Stimulated activated CD8-positive, alpha-beta memory T cell treated with anti-CD3 and anti-CD28 coated beads, Interleukin-15, amount 100 ng/mL, for 1 hour (primary cell): Measurements from ENCODE around the gene JAM3.

Source experiments
- DNase-seq: peaks from one replicate; pipeline ENCODE4 v3.0.0-alpha.2; 2020; ENCODE audit warnings: low read depth

Gene JAM3

GRCh38 chr11:134039726-134040385 lies 29.0 kb upstream of the JAM3 start:
- DNase-seq, result no peak

DNA sequence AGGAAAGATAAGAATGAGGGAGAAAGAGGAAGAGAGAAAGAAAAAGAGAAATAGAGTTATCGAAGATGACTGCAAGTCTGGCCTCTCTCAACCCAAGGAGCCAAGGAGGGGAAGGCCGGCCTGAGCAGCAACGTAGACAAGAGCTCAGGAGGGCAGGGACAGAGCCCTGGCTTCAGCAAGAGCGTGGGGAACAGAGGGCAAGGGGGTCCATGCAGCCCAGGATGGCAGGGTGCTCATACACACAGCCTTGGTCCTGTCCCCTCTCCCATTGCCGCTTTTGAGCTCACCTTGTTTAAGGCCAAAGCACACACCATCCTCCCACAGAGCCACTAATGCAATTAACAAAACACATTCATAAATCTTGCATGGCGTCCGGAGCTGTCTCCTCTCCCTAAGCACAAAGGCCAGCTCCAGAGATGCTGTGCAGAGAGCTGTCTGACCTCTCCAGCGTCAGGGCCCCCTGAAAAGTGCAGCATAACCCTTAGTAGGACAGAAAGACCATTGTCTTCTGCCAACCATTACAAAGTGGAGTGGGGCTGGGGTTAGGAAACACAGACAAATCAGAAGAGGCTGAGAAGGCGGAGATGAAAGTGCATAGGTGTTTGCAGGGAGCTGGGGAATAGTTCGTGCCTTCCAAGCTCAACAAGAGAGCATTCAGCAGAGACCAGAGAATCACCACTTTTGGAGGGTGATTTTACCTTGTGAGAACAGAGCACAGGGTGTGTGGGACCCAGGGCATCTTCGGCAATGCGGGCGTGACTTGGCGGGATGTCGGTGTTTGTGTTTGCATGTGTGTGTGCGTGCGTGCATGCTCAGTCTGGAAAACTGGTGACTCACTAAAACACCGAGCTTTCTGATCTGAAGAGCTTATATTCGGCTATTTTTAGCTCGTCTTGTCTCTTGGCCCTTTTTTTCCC lies 28.2 kb upstream of the JAM3 start:
- no peak for DNase-seq

DNA sequence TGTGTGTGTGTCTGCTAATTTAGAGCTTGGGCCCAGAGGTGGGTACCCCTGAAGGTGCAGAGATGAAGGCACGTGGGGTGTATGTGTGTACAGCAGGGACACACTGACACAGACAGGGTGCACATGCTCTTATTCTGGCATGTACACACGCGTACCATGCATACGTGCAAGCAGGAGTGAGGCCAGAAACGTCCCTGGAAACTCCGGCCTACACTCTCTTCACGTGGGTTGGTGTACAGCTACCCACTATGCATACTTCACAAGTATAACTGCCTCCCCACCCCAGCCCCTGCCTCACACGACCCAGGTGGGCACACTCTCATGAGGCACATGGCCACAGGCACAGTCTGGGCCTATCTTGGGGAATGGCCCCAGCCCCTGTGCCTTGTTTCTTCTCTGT lies 27.5 kb upstream of the JAM3 start:
- DNase-seq, result no peak

- DNase-seq, result no peak
Measured at GRCh38 chr11:134041791-134042696, 26.8 kb upstream of the JAM3 start.

DNA sequence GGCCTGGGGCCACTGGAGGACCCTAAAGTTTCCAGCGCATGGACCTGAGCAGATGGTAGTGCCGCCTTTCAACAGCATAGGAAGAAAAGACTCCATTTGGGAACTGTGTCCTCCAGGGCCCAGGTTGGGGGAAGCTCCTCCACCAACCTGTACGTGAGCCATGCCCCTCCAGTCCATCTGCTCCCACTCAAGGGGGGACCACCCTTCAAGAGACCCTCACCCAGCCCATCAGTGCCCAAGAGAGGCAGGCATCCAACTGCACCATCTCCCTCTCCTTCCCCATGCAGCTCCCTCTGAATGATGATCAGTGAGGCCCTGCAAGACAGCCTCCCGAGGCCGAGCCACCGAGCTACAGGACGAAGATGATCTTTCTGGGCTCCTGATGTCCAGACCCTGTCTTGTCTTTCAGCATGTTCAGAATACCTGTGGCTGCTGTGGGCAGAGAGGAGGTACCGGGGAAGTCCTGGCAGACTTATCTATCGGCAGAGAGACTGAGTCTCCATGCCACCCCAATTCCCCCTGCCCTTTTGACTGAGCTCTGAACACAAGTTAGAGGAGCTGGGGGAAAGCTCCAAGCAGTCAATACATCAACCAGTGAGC lies 25.0 kb upstream of the JAM3 start:
- DNase-seq, result no peak

DNA sequence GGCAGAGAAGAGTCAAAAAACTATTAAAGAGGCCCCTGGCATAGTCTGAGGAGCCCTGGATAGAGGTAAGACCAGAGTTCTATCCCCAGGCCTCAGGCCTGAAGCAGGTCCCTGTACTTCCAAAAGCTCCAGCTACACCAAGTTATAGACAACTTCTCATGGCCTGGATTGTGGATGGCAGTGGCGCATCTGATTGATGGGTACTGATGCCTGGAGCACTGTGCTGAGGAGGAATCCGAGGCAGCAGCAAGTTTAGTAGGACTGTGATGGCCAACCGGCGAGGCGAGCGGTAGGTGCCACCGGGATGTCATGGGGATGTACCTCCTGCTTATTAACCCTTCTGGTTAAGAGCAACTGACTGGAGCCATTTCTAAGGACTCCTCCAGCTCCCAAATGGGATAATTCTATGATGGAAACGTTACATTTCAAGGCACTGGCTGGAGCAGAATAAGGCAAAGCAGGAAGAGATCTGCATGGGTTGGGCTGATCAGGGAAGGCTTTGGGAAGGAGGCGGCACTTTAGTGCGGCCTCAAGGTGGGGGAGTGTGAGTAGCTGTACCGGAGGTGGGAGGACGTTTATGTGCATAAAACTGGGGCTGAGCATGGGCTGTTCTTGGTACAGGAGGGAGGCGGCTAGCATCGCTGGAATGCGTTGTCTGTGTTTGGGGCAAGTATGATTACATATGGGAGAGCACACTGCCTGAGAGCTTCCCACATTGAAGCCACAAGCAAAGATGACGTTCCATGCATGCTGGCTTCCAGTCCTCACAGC lies 24.2 kb upstream of the JAM3 start:
- DNase-seq, result no peak

DNA sequence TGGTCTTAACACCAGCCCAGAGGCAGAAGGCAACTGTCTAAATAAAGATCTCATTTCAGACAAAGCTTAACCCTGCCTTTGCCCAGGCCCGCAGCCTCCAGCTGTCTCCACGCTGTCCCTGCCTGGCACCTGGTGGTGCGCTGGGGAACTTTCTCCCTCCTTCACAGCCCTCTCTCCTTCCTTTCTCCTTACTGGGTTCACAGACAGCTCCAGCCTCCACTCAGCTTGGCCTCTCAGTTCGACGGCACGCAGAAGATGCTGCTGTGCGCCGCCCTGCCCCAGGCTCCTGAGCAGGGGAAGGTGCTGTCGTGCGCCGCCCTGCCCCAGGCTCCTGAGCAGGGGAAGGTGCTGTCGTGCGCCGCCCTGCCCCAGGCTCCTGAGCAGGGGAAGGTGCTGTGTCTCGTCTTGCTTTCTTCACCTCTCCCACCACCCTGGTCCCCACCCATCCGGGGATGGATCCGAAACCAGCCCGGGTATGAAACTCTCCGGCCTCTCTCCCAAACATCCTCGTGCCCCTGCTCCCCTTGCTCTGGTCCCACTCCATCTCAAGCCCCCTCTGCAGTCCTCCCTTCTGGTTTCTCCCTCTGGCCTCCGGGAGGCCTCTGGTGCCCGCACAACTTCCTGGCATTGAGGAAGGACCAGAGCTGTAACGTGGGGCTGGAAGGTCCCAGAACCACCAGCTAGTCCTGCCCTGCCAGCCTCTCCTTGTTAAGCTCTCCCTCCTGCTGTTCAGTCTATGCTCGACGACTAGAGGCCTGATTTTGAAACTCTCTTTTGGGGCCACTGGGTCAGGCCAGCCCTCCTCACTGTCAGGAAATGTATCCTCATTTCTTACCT lies 22.9 kb upstream of the JAM3 start:
- DNase-seq, result no peak

DNA sequence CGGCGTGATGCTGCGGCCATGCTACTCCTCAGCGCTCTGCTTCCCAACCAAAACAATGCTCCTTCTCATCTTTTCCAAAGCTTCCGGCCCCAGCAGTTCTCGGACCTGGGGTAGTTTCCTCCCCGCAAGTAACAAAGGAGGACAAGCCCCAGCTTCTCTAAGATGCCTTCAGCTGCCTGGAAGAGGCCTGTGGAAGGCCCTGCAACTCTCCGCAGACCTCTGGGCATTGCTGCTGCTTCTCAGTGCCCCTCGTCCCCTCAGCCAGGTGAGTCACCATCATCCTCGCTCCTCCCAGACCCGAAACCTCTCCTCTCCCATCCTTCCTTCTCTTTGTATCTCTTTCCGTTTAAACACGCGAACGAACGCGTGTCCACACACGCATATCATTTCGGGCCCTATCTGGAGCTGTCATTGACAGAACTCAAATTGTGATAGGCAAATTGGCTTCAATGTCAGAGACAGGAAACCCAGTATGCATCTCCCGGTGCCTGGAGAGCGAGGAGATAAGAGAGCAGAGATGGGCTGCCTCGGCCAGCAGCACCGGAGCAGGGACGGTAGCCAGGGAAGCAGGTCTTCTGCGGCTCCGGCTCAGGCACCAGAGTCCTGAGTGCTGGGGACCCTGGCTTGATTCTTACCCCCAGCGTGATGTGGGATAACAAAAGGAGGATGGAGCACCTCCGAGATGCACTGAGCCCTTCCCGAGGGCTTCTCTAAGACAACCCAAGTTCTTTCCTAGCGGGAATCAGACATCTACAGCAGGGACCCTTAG lies 22.0 kb upstream of the JAM3 start:
- no peak for DNase-seq

GRCh38 chr11:134047586-134047999 lies 21.3 kb upstream of the JAM3 start:
- no peak for DNase-seq

GRCh38 chr11:134048028-134048427 lies 20.8 kb upstream of the JAM3 start:
- DNase-seq, result no peak

GRCh38 chr11:134049303-134049702 lies 19.6 kb upstream of the JAM3 start:
- no peak for DNase-seq

GRCh38 chr11:134050541-134051383 lies 18.1 kb upstream of the JAM3 start:
- DNase-seq, result peak; percentile 49

DNA sequence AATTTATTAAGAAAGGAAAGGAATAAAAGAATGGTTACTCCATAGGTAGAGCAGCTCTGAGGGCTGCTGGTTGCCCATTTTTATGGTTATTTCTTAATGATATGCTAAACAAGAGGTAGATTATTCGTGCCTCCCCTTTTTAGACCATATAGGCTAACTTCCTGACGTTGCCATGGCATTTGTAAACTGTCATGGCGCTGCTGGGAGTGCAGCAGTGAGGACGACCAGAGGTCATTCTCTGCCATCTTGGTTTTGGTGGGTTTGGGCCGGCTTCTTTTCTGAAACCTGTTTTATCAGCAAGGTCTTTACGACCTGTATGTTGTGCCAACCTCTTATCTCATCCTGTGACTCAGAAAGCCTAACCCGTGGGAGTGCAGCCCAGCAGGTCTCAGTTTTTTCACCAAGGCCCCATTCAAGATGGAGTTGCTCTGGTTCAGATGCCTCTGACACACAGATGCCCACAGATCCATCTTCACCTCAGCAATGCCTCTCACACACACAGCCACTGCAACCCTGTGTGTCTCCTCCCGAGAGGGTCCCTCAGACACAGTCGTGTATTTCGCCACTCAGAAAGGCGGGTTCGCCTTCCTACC lies 16.4 kb upstream of the JAM3 start:
- no peak for DNase-seq

DNA sequence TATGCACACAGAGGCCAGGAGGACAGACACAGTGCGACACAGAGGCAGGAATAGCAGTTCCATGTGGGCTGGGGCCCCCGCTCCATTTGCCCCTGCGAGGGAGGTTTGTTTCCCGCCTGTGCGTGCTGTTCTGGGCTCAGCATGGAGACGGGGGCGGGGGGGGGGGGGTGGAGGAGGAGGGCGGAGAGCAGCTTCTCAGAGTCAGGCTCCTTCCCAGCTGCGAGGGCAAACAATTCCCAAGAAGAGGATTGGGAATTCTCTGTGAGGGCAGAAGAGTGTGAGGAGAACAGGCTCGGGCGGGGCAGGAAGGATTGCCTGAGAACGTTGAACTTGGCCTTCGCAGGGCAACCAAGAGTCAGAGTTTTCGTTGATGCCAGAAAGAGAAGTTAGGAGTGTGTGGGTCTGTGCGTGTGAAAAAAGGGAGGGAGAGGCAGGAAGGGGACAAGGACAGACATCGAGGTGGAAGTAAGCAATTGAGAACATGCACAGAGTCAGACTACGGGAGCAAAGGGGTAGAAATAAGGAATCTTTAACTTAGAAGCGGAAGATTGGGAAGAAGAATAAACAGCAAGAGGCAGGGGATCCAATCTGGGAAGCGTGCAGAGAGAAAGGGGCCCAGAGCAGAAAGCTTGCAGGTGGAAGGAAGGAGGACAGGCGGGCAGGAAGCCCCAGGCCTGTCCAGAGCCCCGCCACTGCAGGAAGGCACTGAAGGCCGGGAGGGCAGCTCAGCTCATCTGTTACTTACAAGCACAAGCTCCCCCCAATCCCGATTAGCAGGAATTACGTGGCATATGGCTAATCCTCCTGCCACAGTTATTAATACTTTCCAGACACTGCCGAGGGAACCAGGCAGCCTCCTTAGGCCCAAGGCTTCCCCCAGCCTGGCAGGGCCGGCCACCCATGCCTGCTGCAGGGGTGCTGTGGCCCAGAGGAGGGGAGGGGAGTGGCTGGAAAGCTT lies 15.6 kb upstream of the JAM3 start:
- no peak for DNase-seq

GRCh38 chr11:134055029-134055428 lies 13.8 kb upstream of the JAM3 start:
- DNase-seq, result no peak

GRCh38 chr11:134060316-134060715 lies 8.6 kb upstream of the JAM3 start:
- no peak for DNase-seq
